ENCODE results near the gene NTM.

NTM gene

DNA sequence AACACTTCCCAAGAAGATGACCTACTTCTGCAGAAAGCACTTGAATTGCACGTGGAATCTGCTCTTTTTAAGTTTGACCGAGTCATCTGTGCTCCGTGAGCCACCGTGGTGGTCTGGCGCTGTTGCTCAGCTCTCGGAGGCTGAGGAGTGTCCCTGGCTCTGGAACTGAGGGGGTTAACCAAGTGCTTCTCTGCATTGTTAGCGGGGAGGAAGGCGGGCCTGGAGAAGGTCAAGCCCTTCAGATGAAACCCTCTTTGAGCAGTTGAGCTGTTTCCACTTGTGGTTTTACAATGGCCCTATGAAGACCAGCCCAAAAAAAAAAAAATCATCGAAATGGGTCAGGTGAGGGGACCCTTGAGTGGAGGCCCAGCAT lies 286.4 kb downstream of the NTM start:
- CTCF ChIA-PET = interaction anchor here (0.9 to 2.3 kb wide), 5 partner anchors 11 to 592 kb away, joined by 3 to 8 read pairs (median 4); no protein-coding TSS in a partner anchor
- TF ChIP-seq ZNF596 (tag by site-specific recombination; IDR thresholded peaks at IDR 0.05) (no peak), OVOL3 (tag by site-specific recombination; IDR thresholded peaks at IDR 0.05) (no peak), BCL11A (tag by site-specific recombination; IDR thresholded peaks at IDR 0.05; ENCODE audit: low read depth) (no peak), GLIS1 (tag by site-specific recombination; IDR thresholded peaks at IDR 0.05) (no peak), WT1 (tag by site-specific recombination; IDR thresholded peaks at IDR 0.05) (no peak), ZNF354C (tag by site-specific recombination; IDR thresholded peaks at IDR 0.05; ENCODE audit: borderline replicate concordance, low read depth) (no peak), ZNF623 (tag by site-specific recombination; IDR thresholded peaks at IDR 0.05) (no peak), ZNF610 (tag by site-specific recombination; IDR thresholded peaks at IDR 0.05; ENCODE audit: borderline replicate concordance) (no peak), ZSCAN16 (tag by site-specific recombination; IDR thresholded peaks at IDR 0.05) (no peak), MZF1 (tag by site-specific recombination; IDR thresholded peaks at IDR 0.05; ENCODE audit: borderline replicate concordance) (no peak)
- TF ChIP-seq, protein P1, sequence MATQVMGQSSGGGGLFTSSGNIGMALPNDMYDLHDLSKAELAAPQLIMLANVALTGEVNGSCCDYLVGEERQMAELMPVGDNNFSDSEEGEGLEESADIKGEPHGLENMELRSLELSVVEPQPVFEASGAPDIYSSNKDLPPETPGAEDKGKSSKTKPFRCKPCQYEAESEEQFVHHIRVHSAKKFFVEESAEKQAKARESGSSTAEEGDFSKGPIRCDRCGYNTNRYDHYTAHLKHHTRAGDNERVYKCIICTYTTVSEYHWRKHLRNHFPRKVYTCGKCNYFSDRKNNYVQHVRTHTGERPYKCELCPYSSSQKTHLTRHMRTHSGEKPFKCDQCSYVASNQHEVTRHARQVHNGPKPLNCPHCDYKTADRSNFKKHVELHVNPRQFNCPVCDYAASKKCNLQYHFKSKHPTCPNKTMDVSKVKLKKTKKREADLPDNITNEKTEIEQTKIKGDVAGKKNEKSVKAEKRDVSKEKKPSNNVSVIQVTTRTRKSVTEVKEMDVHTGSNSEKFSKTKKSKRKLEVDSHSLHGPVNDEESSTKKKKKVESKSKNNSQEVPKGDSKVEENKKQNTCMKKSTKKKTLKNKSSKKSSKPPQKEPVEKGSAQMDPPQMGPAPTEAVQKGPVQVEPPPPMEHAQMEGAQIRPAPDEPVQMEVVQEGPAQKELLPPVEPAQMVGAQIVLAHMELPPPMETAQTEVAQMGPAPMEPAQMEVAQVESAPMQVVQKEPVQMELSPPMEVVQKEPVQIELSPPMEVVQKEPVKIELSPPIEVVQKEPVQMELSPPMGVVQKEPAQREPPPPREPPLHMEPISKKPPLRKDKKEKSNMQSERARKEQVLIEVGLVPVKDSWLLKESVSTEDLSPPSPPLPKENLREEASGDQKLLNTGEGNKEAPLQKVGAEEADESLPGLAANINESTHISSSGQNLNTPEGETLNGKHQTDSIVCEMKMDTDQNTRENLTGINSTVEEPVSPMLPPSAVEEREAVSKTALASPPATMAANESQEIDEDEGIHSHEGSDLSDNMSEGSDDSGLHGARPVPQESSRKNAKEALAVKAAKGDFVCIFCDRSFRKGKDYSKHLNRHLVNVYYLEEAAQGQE (tag by site-specific recombination; IDR thresholded peaks at IDR 0.05) = no peak
- TF ChIP-seq, protein P2, sequence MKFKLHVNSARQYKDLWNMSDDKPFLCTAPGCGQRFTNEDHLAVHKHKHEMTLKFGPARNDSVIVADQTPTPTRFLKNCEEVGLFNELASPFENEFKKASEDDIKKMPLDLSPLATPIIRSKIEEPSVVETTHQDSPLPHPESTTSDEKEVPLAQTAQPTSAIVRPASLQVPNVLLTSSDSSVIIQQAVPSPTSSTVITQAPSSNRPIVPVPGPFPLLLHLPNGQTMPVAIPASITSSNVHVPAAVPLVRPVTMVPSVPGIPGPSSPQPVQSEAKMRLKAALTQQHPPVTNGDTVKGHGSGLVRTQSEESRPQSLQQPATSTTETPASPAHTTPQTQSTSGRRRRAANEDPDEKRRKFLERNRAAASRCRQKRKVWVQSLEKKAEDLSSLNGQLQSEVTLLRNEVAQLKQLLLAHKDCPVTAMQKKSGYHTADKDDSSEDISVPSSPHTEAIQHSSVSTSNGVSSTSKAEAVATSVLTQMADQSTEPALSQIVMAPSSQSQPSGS (tag by site-specific recombination; IDR thresholded peaks at IDR 0.05; ENCODE audit: low read depth) = no peak
- TF ChIP-seq, protein P3, sequence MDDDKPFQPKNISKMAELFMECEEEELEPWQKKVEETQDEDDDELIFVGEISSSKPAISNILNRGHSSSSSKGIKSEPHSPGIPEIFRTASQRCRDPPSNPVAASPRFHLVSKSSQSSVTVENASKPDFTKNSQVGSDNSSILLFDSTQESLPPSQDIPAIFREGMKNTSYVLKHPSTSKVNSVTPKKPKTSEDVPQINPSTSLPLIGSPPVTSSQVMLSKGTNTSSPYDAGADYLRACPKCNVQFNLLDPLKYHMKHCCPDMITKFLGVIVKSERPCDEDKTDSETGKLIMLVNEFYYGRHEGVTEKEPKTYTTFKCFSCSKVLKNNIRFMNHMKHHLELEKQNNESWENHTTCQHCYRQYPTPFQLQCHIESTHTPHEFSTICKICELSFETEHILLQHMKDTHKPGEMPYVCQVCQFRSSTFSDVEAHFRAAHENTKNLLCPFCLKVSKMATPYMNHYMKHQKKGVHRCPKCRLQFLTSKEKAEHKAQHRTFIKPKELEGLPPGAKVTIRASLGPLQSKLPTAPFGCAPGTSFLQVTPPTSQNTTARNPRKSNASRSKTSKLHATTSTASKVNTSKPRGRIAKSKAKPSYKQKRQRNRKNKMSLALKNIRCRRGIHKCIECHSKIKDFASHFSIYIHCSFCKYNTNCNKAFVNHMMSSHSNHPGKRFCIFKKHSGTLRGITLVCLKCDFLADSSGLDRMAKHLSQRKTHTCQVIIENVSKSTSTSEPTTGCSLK (tag by site-specific recombination; IDR thresholded peaks at IDR 0.05) = no peak
- TF ChIP-seq, protein P4, sequence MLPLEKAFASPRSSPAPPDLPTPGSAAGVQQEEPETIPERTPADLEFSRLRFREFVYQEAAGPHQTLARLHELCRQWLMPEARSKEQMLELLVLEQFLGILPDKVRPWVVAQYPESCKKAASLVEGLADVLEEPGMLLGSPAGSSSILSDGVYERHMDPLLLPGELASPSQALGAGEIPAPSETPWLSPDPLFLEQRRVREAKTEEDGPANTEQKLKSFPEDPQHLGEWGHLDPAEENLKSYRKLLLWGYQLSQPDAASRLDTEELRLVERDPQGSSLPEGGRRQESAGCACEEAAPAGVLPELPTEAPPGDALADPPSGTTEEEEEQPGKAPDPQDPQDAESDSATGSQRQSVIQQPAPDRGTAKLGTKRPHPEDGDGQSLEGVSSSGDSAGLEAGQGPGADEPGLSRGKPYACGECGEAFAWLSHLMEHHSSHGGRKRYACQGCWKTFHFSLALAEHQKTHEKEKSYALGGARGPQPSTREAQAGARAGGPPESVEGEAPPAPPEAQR (tag by site-specific recombination; IDR thresholded peaks at IDR 0.05) = no peak
- Histone ChIP-seq H3K36me3 (ENCODE audit: control insufficient read depth in 2 of 2, insufficient read depth in 1 of 2, low read length in 2 of 2) (no peaks in the 10 kb centered on the region), H3K27ac (ENCODE audit: extremely low read depth, low read depth, low read length) (no peak overlapping the region), H3K9me3 (ENCODE audit: control insufficient read depth, insufficient read depth, low read depth, low read length) (no peaks in the 10 kb centered on the region), H3K4me3 (ENCODE audit: low read depth, low read length) (no peak overlapping the region), H3K4me1 (ENCODE audit: control insufficient read depth, insufficient read depth, low read length) (no peaks in the 10 kb centered on the region)
- POLR2A ChIA-PET = no interaction called here

DNA sequence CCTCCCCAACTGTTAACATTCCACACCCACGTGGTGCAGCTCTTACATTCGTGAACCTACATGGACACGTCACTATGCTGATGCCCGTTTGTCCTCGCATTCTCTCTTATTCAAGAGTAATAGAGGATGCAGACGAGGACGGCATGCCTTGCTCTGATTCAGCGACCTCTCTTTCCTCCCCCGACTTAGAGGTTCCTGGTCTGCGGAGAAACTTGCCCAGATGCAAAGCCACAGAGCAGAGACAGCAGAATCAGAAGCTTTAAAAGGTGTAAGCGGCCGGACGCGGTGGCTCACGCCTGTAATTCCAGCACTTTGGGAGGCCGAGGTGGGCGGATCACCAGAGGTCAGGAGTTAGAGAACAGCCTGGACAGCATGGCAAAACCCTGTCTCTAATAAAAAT lies 288.0 kb downstream of the NTM start:
- no peaks in the 10 kb centered on the region for H3K4me1 ChIP-seq (ENCODE audit: control insufficient read depth, insufficient read depth, low read length)
- H3K4me3 ChIP-seq (ENCODE audit: low read depth, low read length) = no peak overlapping the region
- H3K36me3 ChIP-seq (ENCODE audit: control insufficient read depth in 2 of 2, insufficient read depth in 1 of 2, low read length in 2 of 2) = no peaks in the 10 kb centered on the region
- no peak overlapping the region for H3K27ac ChIP-seq (ENCODE audit: extremely low read depth, low read depth, low read length)
- no peaks in the 10 kb centered on the region for H3K9me3 ChIP-seq (ENCODE audit: control insufficient read depth, insufficient read depth, low read depth, low read length)
- POLR2A ChIA-PET = no interaction called here
- CTCF ChIA-PET = interaction anchor here (1.7 to 2.3 kb wide), 3 partner anchors 9 to 16 kb away, joined by 6 to 8 read pairs (median 7); no protein-coding TSS in a partner anchor
- TF ChIP-seq, protein P5, sequence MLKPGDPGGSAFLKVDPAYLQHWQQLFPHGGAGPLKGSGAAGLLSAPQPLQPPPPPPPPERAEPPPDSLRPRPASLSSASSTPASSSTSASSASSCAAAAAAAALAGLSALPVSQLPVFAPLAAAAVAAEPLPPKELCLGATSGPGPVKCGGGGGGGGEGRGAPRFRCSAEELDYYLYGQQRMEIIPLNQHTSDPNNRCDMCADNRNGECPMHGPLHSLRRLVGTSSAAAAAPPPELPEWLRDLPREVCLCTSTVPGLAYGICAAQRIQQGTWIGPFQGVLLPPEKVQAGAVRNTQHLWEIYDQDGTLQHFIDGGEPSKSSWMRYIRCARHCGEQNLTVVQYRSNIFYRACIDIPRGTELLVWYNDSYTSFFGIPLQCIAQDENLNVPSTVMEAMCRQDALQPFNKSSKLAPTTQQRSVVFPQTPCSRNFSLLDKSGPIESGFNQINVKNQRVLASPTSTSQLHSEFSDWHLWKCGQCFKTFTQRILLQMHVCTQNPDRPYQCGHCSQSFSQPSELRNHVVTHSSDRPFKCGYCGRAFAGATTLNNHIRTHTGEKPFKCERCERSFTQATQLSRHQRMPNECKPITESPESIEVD (tag by site-specific recombination; IDR thresholded peaks at IDR 0.05) = no peak
- TF ChIP-seq, protein P6, sequence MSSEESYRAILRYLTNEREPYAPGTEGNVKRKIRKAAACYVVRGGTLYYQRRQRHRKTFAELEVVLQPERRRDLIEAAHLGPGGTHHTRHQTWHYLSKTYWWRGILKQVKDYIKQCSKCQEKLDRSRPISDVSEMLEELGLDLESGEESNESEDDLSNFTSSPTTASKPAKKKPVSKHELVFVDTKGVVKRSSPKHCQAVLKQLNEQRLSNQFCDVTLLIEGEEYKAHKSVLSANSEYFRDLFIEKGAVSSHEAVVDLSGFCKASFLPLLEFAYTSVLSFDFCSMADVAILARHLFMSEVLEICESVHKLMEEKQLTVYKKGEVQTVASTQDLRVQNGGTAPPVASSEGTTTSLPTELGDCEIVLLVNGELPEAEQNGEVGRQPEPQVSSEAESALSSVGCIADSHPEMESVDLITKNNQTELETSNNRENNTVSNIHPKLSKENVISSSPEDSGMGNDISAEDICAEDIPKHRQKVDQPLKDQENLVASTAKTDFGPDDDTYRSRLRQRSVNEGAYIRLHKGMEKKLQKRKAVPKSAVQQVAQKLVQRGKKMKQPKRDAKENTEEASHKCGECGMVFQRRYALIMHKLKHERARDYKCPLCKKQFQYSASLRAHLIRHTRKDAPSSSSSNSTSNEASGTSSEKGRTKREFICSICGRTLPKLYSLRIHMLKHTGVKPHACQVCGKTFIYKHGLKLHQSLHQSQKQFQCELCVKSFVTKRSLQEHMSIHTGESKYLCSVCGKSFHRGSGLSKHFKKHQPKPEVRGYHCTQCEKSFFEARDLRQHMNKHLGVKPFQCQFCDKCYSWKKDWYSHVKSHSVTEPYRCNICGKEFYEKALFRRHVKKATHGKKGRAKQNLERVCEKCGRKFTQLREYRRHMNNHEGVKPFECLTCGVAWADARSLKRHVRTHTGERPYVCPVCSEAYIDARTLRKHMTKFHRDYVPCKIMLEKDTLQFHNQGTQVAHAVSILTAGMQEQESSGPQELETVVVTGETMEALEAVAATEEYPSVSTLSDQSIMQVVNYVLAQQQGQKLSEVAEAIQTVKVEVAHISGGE (tag by site-specific recombination; conservative IDR thresholded peaks at IDR 0.05; ENCODE audit: low read depth) = no peak
- TF ChIP-seq, protein P7, sequence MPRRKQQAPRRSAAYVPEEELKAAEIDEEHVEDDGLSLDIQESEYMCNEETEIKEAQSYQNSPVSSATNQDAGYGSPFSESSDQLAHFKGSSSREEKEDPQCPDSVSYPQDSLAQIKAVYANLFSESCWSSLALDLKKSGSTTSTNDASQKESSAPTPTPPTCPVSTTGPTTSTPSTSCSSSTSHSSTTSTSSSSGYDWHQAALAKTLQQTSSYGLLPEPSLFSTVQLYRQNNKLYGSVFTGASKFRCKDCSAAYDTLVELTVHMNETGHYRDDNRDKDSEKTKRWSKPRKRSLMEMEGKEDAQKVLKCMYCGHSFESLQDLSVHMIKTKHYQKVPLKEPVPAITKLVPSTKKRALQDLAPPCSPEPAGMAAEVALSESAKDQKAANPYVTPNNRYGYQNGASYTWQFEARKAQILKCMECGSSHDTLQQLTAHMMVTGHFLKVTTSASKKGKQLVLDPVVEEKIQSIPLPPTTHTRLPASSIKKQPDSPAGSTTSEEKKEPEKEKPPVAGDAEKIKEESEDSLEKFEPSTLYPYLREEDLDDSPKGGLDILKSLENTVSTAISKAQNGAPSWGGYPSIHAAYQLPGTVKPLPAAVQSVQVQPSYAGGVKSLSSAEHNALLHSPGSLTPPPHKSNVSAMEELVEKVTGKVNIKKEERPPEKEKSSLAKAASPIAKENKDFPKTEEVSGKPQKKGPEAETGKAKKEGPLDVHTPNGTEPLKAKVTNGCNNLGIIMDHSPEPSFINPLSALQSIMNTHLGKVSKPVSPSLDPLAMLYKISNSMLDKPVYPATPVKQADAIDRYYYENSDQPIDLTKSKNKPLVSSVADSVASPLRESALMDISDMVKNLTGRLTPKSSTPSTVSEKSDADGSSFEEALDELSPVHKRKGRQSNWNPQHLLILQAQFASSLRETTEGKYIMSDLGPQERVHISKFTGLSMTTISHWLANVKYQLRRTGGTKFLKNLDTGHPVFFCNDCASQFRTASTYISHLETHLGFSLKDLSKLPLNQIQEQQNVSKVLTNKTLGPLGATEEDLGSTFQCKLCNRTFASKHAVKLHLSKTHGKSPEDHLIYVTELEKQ (tag by site-specific recombination; IDR thresholded peaks at IDR 0.05; ENCODE audit: borderline replicate concordance) = no peak

All from HEK293 (cell line).